Fibroblast of villous mesenchyme (primary cell): ENCODE results near the gene S100A12. TPM values are rescaled to one million over a fixed set of nuclear protein-coding genes. Genes with fewer than 3 reads are reported as not detected.

Experiments
- DNase-seq: peaks from one replicate; pipeline ENCODE4 v3.0.0-alpha.2; 2010; ENCODE audit warnings: low read depth
- H3K4me3 ChIP-seq: 2 replicates; pipeline ENCODE4 v1.5.1; 2011; ENCODE audit warnings: low read depth, mild to moderate bottlenecking, low read length
- CTCF ChIP-seq: IDR thresholded peaks from 2 replicates; pipeline ENCODE4 v1.5.1; 2012; ENCODE audit warnings: low read depth, mild to moderate bottlenecking, low read length; ENCODE audit not compliant: insufficient read depth
- total RNA-seq: library from RNA; depleted of rRNA; stranded (reverse); fragments of >200 nt; gene quantifications from 2 replicates; pipeline ENCODE4 v1.2.3, GENCODE V29; 2012

The S100A12 gene
- total RNA-seq, 1 donor, result not detected

- no peak for TF ChIP-seq CTCF
- H3K4me3 ChIP-seq, result no peak overlapping the region
Measured at GRCh38 chr1:153387785-153388184, 12.4 kb upstream of the S100A12 start.

GRCh38 chr1:153387001-153387400 is 11.6 kb upstream of the S100A12 start:
- DNase-seq, result no peak
- TF ChIP-seq CTCF, result no peak
- H3K4me3 ChIP-seq, result no peak overlapping the region

More at GRCh38 chr1:153387785-153388184, 12.4 kb upstream of the S100A12 start:
- DNase-seq, result no peak

- no peak for TF ChIP-seq CTCF
- no peak overlapping the region for H3K4me3 ChIP-seq
- no peak for DNase-seq
Measured at GRCh38 chr1:153386500-153386901, 11.1 kb upstream of the S100A12 start.

GRCh38 chr1:153384958-153385580 is 9.6 kb upstream of the S100A12 start:
- no peak overlapping the region for H3K4me3 ChIP-seq
- no peak for TF ChIP-seq CTCF
- no peak for DNase-seq

- no peak for TF ChIP-seq CTCF
- DNase-seq, result no peak
- H3K4me3 ChIP-seq, result no peak overlapping the region
Measured at GRCh38 chr1:153380711-153381110, 5.3 kb upstream of the S100A12 start.

GRCh38 chr1:153379591-153379990 is 4.2 kb upstream of the S100A12 start:
- DNase-seq, result no peak

More at GRCh38 chr1:153379591-153379990, 4.2 kb upstream of the S100A12 start:
- TF ChIP-seq CTCF, result no peak
- H3K4me3 ChIP-seq, result no peak overlapping the region
